HG03196 (cell line): Measurements from ENCODE around the gene CAMTA1.
"Not testable (repeated sequence)": the region's sequence is repeated elsewhere in the genome, so short reads cannot be mapped to it uniquely, and the experiment has no call there.

Experiments
- ATAC-seq: cut with Tn5 transposase; IDR thresholded peaks from one replicate; pipeline ENCODE4 v1.9.1; 2021; ENCODE audit not compliant: unreplicated experiment

CAMTA1 gene

GRCh38 chr1:6835139-6835538 lies 49.9 kb downstream of the CAMTA1 start:
- ATAC-seq: no peak

GRCh38 chr1:6842301-6842700 lies 57.0 kb downstream of the CAMTA1 start:
- ATAC-seq: no peak

- not testable (repeated sequence) for ATAC-seq
These were observed 60.5 kb downstream of the CAMTA1 start for GRCh38 chr1:6845786-6846185.

- no peak for ATAC-seq
These were observed 63.6 kb downstream of the CAMTA1 start for GRCh38 chr1:6848816-6849215.

- no peak for ATAC-seq
These were observed 65.3 kb downstream of the CAMTA1 start for GRCh38 chr1:6850537-6850936.

GRCh38 chr1:6852136-6852890 lies 67.1 kb downstream of the CAMTA1 start:
- ATAC-seq: no peak

GRCh38 chr1:6854166-6854565 lies 68.9 kb downstream of the CAMTA1 start:
- no peak for ATAC-seq

GRCh38 chr1:6857831-6858230 lies 72.6 kb downstream of the CAMTA1 start:
- ATAC-seq: no peak

- ATAC-seq: no peak
These were observed 73.3 kb downstream of the CAMTA1 start for GRCh38 chr1:6858596-6858995.

- ATAC-seq: no peak
These were observed 74.4 kb downstream of the CAMTA1 start for GRCh38 chr1:6859415-6860343.

- ATAC-seq: no peak
These were observed 75.1 kb downstream of the CAMTA1 start for GRCh38 chr1:6860401-6860800.

GRCh38 chr1:6861075-6861724 lies 75.9 kb downstream of the CAMTA1 start:
- ATAC-seq: peak; percentile 43

GRCh38 chr1:6862906-6863305 lies 77.7 kb downstream of the CAMTA1 start:
- ATAC-seq: no peak

- no peak for ATAC-seq
These were observed 78.9 kb downstream of the CAMTA1 start for GRCh38 chr1:6864166-6864565.

- no peak for ATAC-seq
These were observed 81.6 kb downstream of the CAMTA1 start for GRCh38 chr1:6866825-6867224.

- no peak for ATAC-seq
These were observed 82.1 kb downstream of the CAMTA1 start for GRCh38 chr1:6867321-6867720.

- ATAC-seq: no peak
These were observed 82.7 kb downstream of the CAMTA1 start for GRCh38 chr1:6867729-6868659.

- ATAC-seq: no peak
These were observed 83.6 kb downstream of the CAMTA1 start for GRCh38 chr1:6868660-6869380.

- ATAC-seq: no peak
These were observed 84.3 kb downstream of the CAMTA1 start for GRCh38 chr1:6869545-6869944.

- ATAC-seq: no peak
These were observed 84.8 kb downstream of the CAMTA1 start for GRCh38 chr1:6870086-6870485.
